ENCODE results near the gene CUL9. TPM values are rescaled to one million over a fixed set of nuclear protein-coding genes. Genes with fewer than 3 reads are reported as not detected.

The CUL9 gene
- total RNA-seq, 4 donors from 2014 or later = 31.0 to 52.6 (median 38.8) TPM

DNA sequence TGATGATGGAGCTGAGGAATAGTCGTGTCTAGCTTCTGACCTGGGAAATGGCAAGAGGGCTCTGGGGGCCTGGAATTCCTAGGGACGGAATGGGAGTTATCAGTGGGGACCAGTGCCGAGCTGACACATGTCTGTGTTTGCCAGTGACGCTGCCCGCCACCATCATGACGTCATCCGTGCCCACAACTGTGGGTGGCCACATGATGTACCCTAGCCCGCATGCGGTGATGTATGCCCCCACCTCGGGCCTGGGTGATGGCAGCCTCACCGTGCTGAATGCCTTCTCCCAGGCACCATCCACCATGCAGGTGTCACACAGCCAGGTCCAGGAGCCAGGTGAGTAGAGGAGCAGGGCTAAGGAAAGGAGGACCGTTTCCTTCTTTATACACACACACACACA lies 3.8 kb upstream of the CUL9 start:
- no peak for DNase-seq
- Histone ChIP-seq H3K9me3 (no peaks in the 10 kb centered on the region), H3K27me3 (no peaks in the 10 kb centered on the region), H3K4me1 (peaks cover 4 to 13% of the 10 kb centered on the region in 2 donors), H3K27ac (no peak overlapping the region), H3K36me3 (no peaks in the 10 kb centered on the region), H3K4me3 (no peak overlapping the region)
- TF ChIP-seq POLR2A (IDR thresholded peaks at IDR 0.05) = no peak
- TF ChIP-seq, protein P1, sequence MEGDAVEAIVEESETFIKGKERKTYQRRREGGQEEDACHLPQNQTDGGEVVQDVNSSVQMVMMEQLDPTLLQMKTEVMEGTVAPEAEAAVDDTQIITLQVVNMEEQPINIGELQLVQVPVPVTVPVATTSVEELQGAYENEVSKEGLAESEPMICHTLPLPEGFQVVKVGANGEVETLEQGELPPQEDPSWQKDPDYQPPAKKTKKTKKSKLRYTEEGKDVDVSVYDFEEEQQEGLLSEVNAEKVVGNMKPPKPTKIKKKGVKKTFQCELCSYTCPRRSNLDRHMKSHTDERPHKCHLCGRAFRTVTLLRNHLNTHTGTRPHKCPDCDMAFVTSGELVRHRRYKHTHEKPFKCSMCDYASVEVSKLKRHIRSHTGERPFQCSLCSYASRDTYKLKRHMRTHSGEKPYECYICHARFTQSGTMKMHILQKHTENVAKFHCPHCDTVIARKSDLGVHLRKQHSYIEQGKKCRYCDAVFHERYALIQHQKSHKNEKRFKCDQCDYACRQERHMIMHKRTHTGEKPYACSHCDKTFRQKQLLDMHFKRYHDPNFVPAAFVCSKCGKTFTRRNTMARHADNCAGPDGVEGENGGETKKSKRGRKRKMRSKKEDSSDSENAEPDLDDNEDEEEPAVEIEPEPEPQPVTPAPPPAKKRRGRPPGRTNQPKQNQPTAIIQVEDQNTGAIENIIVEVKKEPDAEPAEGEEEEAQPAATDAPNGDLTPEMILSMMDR (IDR thresholded peaks at IDR 0.05) = no peak
- intact Hi-C loops (cut with DNase I; ENCODE audit: low total_unique reads) = no loop called here

DNA sequence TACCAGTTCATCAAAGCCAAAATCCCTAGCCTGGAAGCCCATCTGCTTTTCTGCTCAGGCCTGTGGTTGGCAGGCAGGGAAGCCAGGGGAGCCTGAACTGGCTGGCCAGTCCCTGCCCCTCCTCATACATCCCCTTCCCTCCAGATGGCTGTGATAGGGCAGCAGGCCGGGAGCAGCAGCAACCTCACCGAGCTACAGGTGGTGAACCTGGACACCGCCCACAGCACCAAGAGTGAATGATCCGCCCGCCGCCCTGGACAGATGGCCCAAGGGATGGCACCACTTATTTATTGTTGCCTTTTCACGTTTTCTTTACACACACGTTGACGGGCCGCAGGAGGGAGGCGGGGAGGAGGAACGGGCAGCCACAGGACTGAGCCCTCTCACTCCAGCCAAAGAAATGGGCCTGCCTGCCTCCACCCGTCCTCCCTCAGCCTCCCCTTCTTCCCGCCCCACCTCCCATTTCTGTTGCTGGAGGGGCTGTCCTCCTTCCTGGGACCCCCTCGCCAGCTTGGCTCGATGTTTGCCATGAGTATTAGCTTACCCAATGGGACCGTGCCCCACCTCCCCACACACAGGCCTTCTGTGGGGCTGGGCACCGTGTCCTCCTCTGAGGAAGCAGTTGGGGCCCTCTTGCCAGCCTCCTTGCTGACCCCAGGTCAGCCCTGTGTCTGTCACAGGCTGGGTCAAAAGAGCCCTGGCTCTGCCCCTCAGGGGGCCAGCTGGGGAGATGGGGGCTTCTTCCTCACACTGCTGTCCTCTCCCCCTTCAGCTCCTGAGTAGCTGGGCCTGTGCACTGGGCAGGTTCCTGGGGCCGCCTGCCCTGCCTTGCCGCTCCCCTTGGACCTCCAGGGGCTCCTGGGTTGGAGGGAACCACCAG lies 2.8 kb upstream of the CUL9 start:
- intact Hi-C loops (cut with DNase I; ENCODE audit: low total_unique reads) = no loop called here
- Histone ChIP-seq H3K4me1 (peaks cover 0 to 6% of the 10 kb centered on the region in 2 donors), H3K9me3 (no peaks in the 10 kb centered on the region), H3K36me3 (no peaks in the 10 kb centered on the region), H3K27me3 (no peaks in the 10 kb centered on the region), H3K27ac (peak overlapping the region in 1 of 2 donors; percentile 8), H3K4me3 (no peak overlapping the region)
- DNase-seq = no peak
- TF ChIP-seq, protein P1 (IDR thresholded peaks at IDR 0.05) = no peak
- no peak for TF ChIP-seq POLR2A (IDR thresholded peaks at IDR 0.05)

DNA sequence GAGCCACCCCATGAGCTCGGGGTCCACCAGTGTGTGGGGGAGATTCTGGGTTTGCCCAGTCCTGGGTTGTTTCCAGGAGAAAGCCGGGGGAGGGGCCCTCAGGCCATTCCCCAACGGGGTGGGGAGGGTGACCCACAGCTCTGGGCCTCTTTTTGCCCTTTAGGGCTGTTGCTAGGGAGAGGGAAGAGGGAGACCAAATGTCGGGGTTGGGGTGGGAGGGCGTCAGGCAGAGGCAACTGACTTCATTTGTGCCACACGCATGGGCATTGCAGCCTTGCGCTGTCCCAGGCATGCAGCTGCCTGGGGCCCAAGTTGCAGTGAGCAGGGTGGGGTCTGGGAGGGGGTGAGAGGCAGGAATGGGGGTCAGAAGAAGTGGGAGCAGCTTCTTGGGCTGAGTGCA lies 1.9 kb upstream of the CUL9 start:
- H3K27ac ChIP-seq = no peak overlapping the region
- H3K27me3 ChIP-seq = no peaks in the 10 kb centered on the region
- H3K4me3 ChIP-seq = no peak overlapping the region
- intact Hi-C loops (cut with DNase I; ENCODE audit: low total_unique reads) = no loop called here
- no peak for DNase-seq
- TF ChIP-seq, protein P1 (IDR thresholded peaks at IDR 0.05) = no peak
- TF ChIP-seq POLR2A (IDR thresholded peaks at IDR 0.05) = no peak
- no peaks in the 10 kb centered on the region for H3K9me3 ChIP-seq
- H3K36me3 ChIP-seq = no peaks in the 10 kb centered on the region
- peaks cover 0 to 2% of the 10 kb centered on the region in 2 donors for H3K4me1 ChIP-seq

DNA sequence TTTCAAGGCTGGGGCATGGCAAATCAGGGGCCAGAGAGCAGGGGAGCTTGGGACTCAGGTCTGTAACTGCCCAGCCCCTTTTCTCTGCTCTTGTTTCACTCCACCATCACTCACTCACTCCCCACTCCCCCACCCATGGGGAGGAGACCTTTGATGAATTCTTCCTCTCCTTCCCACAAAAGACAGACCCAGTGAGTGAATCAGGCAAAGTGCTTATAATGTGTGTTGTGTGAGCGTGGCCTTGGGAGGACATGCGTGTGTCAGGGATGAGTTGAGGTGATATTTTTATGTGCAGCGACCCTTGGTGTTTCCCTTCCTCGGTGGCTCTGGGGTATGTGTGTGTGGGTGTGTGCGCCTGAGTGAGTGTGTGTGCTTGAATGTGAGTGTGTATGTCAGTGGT lies 1.0 kb upstream of the CUL9 start:
- DNase-seq = no peak
- H3K4me3 ChIP-seq = no peak overlapping the region
- TF ChIP-seq, protein P1 (IDR thresholded peaks at IDR 0.05) = no peak
- no peak for TF ChIP-seq POLR2A (IDR thresholded peaks at IDR 0.05)
- H3K27me3 ChIP-seq = no peaks in the 10 kb centered on the region
- H3K27ac ChIP-seq = peak overlapping the region; percentile 64 to 77
- no peaks in the 10 kb centered on the region for H3K4me1 ChIP-seq
- H3K36me3 ChIP-seq = no peaks in the 10 kb centered on the region
- intact Hi-C loops (cut with DNase I; ENCODE audit: low total_unique reads) = no loop called here
- no peaks in the 10 kb centered on the region for H3K9me3 ChIP-seq

DNA sequence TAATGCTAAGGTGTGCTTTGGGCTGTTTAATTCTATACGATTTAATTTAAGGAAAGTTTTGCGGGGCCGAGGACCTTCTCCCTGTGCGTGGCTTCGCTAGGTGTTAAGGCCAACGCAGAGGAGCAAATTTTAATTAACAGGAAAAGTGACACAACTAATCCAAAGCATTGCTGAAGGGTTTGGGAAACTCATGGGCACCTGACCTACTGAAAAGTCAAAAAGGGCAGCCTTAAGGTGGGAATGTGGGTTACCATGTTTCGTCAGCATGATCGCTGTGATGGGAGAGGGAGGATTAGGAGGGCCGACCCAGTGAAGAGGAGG lies 415 bp upstream of the CUL9 start:
- Histone ChIP-seq H3K4me1 (no peaks in the 10 kb centered on the region), H3K27ac (peak overlapping the region; percentile 64 to 77)

More for the DNA sequence above, 415 bp upstream of the CUL9 start:
- no peak for DNase-seq
- no peaks in the 10 kb centered on the region for H3K9me3 ChIP-seq
- no peaks in the 10 kb centered on the region for H3K36me3 ChIP-seq
- H3K4me3 ChIP-seq = peak overlapping the region; percentile 59 to 75
- intact Hi-C loops (cut with DNase I; ENCODE audit: low total_unique reads) = no loop called here
- no peaks in the 10 kb centered on the region for H3K27me3 ChIP-seq
- TF ChIP-seq POLR2A (IDR thresholded peaks at IDR 0.05) = no peak
- TF ChIP-seq, protein P1 (IDR thresholded peaks at IDR 0.05) = no peak
